Central memory CD8-positive, alpha-beta T cell (primary cell): ENCODE data around the gene CDHR5.

Source experiments
- ATAC-seq: fragments of 150-1000 bp; cut with Tn5 transposase; replicated peaks from 2 replicates; pipeline ENCODE4 v1.10.0; 2022; ENCODE audit warnings: mild to moderate bottlenecking, moderate FRiP score, moderate number of reproducible peaks; ENCODE audit not compliant: poor library complexity, severe bottlenecking; ENCODE audit errors: extremely low read depth
- DNase-seq, 2 donors: peaks; one replicate each; pipeline ENCODE4 v3.0.0; 2021; ENCODE audit warnings: low spot score in 2 of 2
- H3K27ac Mint-ChIP-seq: one replicate; pipeline ENCODE4 v1.8.0; 2022; ENCODE audit warnings: low read depth, mild to moderate bottlenecking, moderate library complexity, mixed read lengths
- H3K27me3 Mint-ChIP-seq: one replicate; pipeline ENCODE4 v1.8.0; 2022; ENCODE audit warnings: mixed read lengths
- H3K36me3 Mint-ChIP-seq: one replicate; pipeline ENCODE4 v1.8.0; 2022; ENCODE audit warnings: mild to moderate bottlenecking, moderate library complexity, mixed read lengths; ENCODE audit not compliant: insufficient read depth
- H3K4me1 Mint-ChIP-seq: one replicate; pipeline ENCODE4 v1.8.0; 2022; ENCODE audit warnings: mixed read lengths
- H3K4me3 Mint-ChIP-seq: one replicate; pipeline ENCODE4 v1.8.0; 2022; ENCODE audit warnings: mild to moderate bottlenecking, moderate library complexity, mixed read lengths
- H3K9me3 Mint-ChIP-seq: one replicate; pipeline ENCODE4 v1.8.0; 2022; ENCODE audit warnings: mixed read lengths

The CDHR5 gene

GRCh38 chr11:627308-627576, 2.5 kb upstream of the CDHR5 start:
- DNase-seq = no peak
- peaks cover 15% of the 10 kb centered on the region for H3K36me3 Mint-ChIP-seq

GRCh38 chr11:626475-627307, 1.9 kb upstream of the CDHR5 start, which contains the start of gene SCT:
Gene SCT (minus strand): TSS chr11:627181. CDS start chr11:627143, 38 bp downstream.
- H3K9me3 Mint-ChIP-seq = no peaks in the 10 kb centered on the region

More at GRCh38 chr11:627308-627576, 2.5 kb upstream of the CDHR5 start:
- Mint-ChIP-seq H3K27me3 (peaks cover 32% of the 10 kb centered on the region), H3K9me3 (no peaks in the 10 kb centered on the region), H3K27ac (no peak overlapping the region), H3K4me1 (peaks cover 22% of the 10 kb centered on the region), H3K4me3 (no peak overlapping the region)
- ATAC-seq = no peak

DNA sequence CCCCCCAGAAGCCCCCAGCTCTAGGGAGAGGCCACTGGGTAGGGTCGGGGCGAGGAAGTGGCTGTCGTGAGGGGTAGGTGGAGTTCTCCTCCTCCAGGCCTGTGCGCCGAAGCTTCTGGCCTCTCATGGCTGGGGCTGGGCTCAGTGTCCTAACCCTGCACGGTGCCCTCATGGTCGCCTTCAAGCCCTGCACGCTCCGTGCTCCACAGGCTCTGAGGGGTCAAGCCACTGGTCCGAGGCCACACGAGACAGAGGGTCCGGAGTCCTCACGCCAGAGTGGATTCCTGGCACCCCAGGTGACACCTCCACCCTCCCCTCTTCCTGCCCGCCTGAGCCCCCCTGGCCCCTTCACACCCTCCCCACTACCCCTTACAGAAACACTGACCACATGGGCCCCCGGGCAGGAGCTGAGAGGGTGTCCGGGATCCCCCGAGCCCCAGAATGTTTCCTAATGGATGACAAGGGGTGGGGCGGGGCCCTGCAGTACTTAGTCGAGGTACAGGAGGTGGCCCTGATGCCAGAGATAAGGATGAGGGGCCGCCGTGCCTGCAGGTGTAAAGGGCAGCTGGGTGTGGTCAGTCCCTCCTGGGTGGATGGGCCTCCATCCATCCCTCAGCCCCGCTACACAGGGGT, 997 bp upstream of the CDHR5 start:
- no peak overlapping the region for H3K27ac Mint-ChIP-seq
- DNase-seq = no peak
- H3K4me1 Mint-ChIP-seq = peaks cover 22% of the 10 kb centered on the region
- peaks cover 18% of the 10 kb centered on the region for H3K36me3 Mint-ChIP-seq
- ATAC-seq = no peak
- no peak overlapping the region for H3K4me3 Mint-ChIP-seq
- H3K27me3 Mint-ChIP-seq = peaks cover 32% of the 10 kb centered on the region
- no peaks in the 10 kb centered on the region for H3K9me3 Mint-ChIP-seq

More at GRCh38 chr11:626475-627307, 1.9 kb upstream of the CDHR5 start, which contains the start of gene SCT:
- Mint-ChIP-seq H3K4me1 (peaks cover 22% of the 10 kb centered on the region), H3K27me3 (peaks cover 32% of the 10 kb centered on the region), H3K4me3 (peak within 1 kb of the TSS; percentile 66), H3K27ac (peak within 1 kb of the TSS; percentile 91), H3K36me3 (peaks cover 17% of the 10 kb centered on the region)
- DNase-seq (no peak), ATAC-seq (no peak)

GRCh38 chr11:623999-624704, 603 bp downstream of the CDHR5 start:
- Mint-ChIP-seq H3K4me1 (peaks cover 17% of the 10 kb centered on the region), H3K27ac (no peak overlapping the region), H3K9me3 (no peaks in the 10 kb centered on the region), H3K4me3 (no peak overlapping the region), H3K36me3 (peaks cover 23% of the 10 kb centered on the region), H3K27me3 (peaks cover 27% of the 10 kb centered on the region)
- ATAC-seq (no peak), DNase-seq (no peak)

DNA sequence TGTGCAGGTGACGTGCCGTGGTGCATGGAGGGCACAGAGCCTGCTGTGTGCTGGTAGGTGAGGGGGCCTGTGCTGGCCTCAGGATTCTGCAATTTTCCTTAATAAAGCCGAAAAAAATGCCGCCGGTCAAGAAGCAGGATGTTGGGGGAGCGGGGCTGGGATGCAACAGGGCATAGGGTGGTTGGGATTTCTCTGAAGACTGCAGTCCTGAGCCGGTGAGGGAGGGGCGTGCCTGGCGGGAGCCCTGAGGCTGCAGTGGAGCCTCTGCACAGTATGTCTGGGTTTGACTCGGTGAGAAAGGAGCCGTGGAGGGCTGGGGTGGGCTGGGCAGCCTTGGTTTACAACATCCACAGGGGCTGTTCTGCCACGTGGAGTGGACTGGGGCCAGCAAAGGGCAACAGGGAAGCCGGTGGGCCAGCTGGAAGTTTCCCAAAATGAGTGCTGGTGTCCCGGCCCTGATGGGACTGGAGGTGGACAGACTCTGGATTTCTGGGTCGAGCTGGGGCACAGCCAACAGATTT, 1.3 kb downstream of the CDHR5 start:
- no peak overlapping the region for H3K4me3 Mint-ChIP-seq
- no peak overlapping the region for H3K27ac Mint-ChIP-seq
- ATAC-seq (no peak), DNase-seq (no peak)
- peaks cover 20% of the 10 kb centered on the region for H3K27me3 Mint-ChIP-seq
- H3K4me1 Mint-ChIP-seq = peaks cover 10% of the 10 kb centered on the region
- peaks cover 23% of the 10 kb centered on the region for H3K36me3 Mint-ChIP-seq
- no peaks in the 10 kb centered on the region for H3K9me3 Mint-ChIP-seq

GRCh38 chr11:621838-622237, 2.9 kb downstream of the CDHR5 start:
- Mint-ChIP-seq H3K9me3 (no peaks in the 10 kb centered on the region), H3K27ac (no peak overlapping the region)

DNA sequence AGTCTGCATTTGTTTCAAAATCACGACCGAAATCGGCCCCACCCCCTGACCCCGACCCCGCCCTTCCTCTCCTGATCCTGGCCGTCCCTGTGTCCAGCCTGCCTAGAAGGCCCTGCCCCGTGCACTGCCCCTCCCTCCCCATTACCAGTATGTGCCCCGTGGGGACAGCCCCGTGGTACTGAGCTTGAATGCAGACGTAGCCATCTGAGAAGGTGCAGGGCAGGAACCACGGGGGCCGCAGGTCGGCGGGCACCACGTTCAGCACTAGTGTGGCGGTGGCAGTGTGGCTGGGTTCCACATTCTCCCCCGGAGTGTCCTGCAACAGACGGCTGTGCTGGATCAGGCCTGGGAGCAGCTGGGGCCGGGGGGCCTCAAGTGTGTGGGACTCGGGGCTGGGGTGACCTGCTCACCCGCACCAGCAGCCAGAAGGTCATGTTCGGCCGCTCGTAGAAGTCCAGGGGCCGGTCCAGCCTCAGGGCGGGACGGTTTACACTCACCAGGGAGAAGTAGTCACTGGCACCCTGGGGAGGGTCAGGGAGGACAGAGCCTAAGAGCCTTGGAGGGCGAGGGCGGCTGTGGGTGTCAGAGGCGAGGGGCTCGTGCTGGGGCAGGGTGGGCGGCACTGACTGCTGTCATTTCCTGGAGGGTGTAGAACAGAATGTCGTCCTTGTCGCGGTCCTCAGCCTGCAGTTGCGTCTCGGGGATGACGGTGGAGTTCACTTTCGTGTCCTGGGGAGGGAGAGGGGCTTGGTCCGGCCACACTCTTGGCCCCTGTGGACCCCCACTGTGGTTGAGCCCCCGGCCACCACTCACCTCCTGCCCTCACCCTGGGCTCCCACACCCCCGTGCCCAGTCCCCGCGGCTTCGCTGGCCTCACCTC, 3.6 kb downstream of the CDHR5 start:
- peaks cover 6% of the 10 kb centered on the region for H3K4me1 Mint-ChIP-seq
- H3K27ac Mint-ChIP-seq = no peak overlapping the region
- H3K9me3 Mint-ChIP-seq = no peaks in the 10 kb centered on the region
- no peak overlapping the region for H3K4me3 Mint-ChIP-seq
- no peak for ATAC-seq
- peaks cover 9% of the 10 kb centered on the region for H3K27me3 Mint-ChIP-seq
- DNase-seq = no peak
- H3K36me3 Mint-ChIP-seq = peaks cover 18% of the 10 kb centered on the region

More at GRCh38 chr11:621838-622237, 2.9 kb downstream of the CDHR5 start:
- Mint-ChIP-seq H3K27me3 (peaks cover 9% of the 10 kb centered on the region), H3K36me3 (peaks cover 21% of the 10 kb centered on the region), H3K4me1 (no peaks in the 10 kb centered on the region), H3K4me3 (no peak overlapping the region)
- DNase-seq = no peak
- ATAC-seq = no peak

DNA sequence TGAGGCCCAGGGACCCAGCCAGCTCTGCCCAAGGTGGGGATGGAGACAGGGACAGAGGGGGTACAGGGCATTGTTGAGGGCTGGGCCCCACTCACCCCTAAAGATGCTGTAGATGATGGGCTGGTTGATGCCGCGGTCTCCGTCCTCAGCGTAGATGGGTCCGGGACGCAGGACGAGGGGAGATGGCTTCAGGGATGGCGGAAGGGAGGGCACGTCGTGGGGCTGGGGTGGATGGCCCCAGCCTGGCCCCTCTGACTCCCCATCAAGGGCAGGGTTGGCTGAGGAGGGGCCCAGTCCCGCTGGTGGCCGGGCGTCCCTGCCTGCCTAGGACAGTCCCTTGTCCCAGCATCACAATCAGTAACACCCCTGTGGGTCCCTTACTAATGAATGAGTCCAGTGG, 4.6 kb downstream of the CDHR5 start:
- H3K27me3 Mint-ChIP-seq = peaks cover 9% of the 10 kb centered on the region
- DNase-seq (no peak), ATAC-seq (no peak)
- H3K9me3 Mint-ChIP-seq = no peaks in the 10 kb centered on the region
- H3K36me3 Mint-ChIP-seq = peaks cover 23% of the 10 kb centered on the region
- no peak overlapping the region for H3K4me3 Mint-ChIP-seq
- H3K4me1 Mint-ChIP-seq = peaks cover 11% of the 10 kb centered on the region
- no peak overlapping the region for H3K27ac Mint-ChIP-seq

DNA sequence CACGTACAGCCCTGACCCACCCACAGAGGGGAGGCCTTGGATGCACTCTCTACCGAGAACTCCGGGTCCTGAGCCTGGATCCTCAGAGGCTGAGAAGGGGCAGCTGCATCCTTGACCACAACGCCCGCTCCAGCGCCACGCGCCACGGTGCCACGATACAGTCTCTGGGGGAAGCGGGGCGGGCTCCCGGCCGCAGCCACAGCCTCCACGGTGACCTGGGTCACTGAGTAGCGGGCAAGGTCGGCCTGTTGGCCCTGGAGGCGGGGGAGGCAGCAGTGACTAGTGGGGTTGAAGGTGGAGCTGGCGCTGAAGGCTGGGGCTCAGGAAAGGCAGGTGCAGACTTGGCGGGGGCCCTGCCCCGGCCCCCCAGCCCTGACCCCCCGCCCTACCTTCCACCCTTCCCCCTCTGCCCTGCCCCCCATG, 5.1 kb downstream of the CDHR5 start:
- Mint-ChIP-seq H3K4me1 (peaks cover 11% of the 10 kb centered on the region), H3K4me3 (no peak overlapping the region), H3K9me3 (no peaks in the 10 kb centered on the region), H3K27ac (no peak overlapping the region), H3K36me3 (peaks cover 24% of the 10 kb centered on the region), H3K27me3 (peaks cover 9% of the 10 kb centered on the region)
- DNase-seq (no peak), ATAC-seq (no peak)

DNA sequence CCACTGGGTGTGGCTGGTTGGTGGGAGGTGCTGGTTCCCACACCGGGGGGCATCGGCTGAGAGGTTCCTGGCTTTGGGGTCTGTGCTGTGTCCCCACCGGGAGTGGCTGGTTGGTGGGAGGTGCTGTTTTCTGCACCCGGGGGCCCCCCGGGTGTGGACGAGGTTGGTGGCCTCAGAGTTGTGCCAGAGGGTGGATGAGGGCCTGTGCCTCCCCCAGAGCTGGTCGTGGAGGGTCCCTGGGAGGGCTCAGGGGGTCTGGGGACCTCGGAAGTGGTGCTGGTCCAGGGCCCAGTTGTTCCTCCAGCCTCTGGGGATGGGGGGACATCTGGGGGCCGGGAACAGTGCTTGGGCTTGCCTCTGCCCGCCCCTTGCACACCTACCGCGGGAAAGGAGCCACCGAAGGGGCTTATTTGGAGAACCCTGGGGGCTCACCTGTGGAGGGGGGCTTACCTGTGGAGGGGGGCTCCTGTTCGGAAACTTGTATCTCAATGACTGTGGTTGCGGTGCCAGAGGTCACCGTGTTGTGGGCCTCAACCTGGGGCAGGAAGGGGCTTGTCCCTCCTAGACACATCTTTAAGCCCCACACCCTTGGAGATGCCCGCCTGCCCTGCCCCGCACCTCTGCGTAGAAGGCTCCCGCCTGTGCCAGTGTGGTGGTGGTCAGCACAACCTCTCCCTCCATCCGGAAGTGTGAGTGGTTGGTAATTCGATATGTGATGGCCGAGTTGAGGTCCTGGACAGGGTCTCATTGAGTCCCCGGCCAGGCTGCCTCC, 5.7 kb downstream of the CDHR5 start:
- Mint-ChIP-seq H3K27ac (no peak overlapping the region), H3K4me1 (peaks cover 16% of the 10 kb centered on the region), H3K27me3 (peaks cover 9% of the 10 kb centered on the region), H3K4me3 (no peak overlapping the region), H3K36me3 (peaks cover 27% of the 10 kb centered on the region), H3K9me3 (no peaks in the 10 kb centered on the region)
- DNase-seq (no peak), ATAC-seq (no peak)

DNA sequence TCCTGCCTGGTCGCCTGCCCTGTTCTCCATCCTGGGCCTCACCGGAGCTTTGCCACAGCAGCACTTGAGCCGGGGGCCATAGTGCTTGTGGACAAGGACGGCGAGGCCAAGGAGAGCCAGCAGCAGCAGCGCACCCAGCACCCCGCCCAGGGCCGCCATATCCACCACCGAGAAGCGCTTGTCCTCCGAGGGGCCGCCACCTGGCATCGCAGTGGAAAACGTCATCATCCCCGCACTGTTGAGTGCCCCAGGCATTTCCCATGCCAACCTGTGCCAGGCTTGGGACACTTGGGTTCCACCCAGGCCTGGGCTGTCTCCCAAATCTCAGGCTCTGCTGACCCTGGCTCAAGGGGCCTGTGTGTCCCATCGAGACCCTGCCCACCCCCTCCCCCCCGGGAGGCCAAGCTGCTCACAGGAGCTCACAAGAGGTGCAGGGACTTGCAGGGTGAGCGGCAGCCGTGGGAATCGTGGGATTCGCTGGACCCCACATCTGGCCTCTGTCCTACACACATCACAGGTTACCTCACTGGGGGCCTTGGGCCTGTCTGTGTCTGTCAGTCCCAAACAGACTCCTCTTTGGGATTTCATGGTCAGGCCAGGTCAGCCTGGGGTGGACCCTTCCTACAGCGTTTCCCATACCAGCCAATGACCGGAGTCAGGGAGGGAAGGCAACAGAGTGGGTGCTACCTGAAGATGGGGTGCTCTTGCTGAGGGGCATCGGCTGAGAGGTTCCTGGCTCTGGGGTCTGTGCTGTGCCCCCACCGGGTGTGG, 6.7 kb downstream of the CDHR5 start:
- no peak for ATAC-seq
- Mint-ChIP-seq H3K4me3 (no peak overlapping the region), H3K4me1 (peaks cover 18% of the 10 kb centered on the region), H3K36me3 (peaks cover 26% of the 10 kb centered on the region), H3K27ac (no peak overlapping the region), H3K9me3 (no peaks in the 10 kb centered on the region), H3K27me3 (peaks cover 3% of the 10 kb centered on the region)
- DNase-seq = no peak
